ENCODE measurements around the gene FLACC1. TPM values are rescaled to one million over a fixed set of nuclear protein-coding genes. Genes with fewer than 3 reads are reported as not detected.

Gene FLACC1
- polyA plus RNA-seq, 3 donors, result 0.16 to 0.91 TPM; not detected in 1

GRCh38 chr2:201271917-201272316, 85.2 kb downstream of the FLACC1 start:
- TF ChIP-seq CTCF (IDR thresholded peaks at IDR 0.05), result no peak

GRCh38 chr2:201270293-201271001, 86.7 kb downstream of the FLACC1 start:
- no peak for TF ChIP-seq CTCF (IDR thresholded peaks at IDR 0.05)
- H3K79me2 ChIP-seq (ENCODE audit: insufficient read depth, low read length), result peaks cover 90% of the 10 kb centered on the region
- WGBS (ENCODE audit: insufficient coverage), result 100% methylated on average over 3 of the region's 9 CpGs
- no peak overlapping the region for H3K9ac ChIP-seq (ENCODE audit: insufficient read depth, low read length, poor library complexity, severe bottlenecking)
- H3K27ac ChIP-seq (ENCODE audit: low read depth in 1 of 2, low read length in 2 of 2), result peak overlapping the region in 1 of 2 donors; percentile 64
- no peaks in the 10 kb centered on the region for H3K27me3 ChIP-seq (ENCODE audit: control insufficient read depth in 2 of 2, insufficient read depth in 2 of 2, low read length in 2 of 2)
- H3K4me3 ChIP-seq (replicated peaks in 1 of 3; ENCODE audit: low read depth in 2 of 3, low read length in 3 of 3), result no peak overlapping the region
- peak overlapping the region in 3 of 7 donors; percentile 51 to 73 (median 69) for H3K27ac Mint-ChIP-seq
- peaks cover 87 to 97% of the 10 kb centered on the region in 2 donors for H3K36me3 Mint-ChIP-seq
- H3K4me1 ChIP-seq (ENCODE audit: control insufficient read depth in 1 of 2, insufficient read depth in 2 of 2, low read length in 2 of 2), result no peaks in the 10 kb centered on the region
- H4K20me1 ChIP-seq (ENCODE audit: insufficient read depth, low read length), result peaks cover 100% of the 10 kb centered on the region
- H3K9me3 ChIP-seq (replicated peaks in 1 of 2; ENCODE audit: control insufficient read depth in 1 of 2, insufficient read depth in 1 of 2, low read length in 2 of 2), result no peaks in the 10 kb centered on the region
- DNase-seq, result no peak
- H3K4me2 ChIP-seq (replicated peaks; ENCODE audit: extremely low read depth, low read length, poor library complexity, severe bottlenecking), result no peak overlapping the region
- peaks cover 19% of the 10 kb centered on the region for H3K4me1 Mint-ChIP-seq
- peaks cover 86 to 100% of the 10 kb centered on the region in 2 donors for H3K36me3 ChIP-seq (replicated peaks in 1 of 2; ENCODE audit: control insufficient read depth in 1 of 2, insufficient read depth in 2 of 2, low read length in 2 of 2)
- intact Hi-C loops (cut with micrococcal nuclease), result loop anchor here (5.0 to 10.0 kb wide), 2 partner anchors 33 to 94 kb away; no protein-coding TSS in a partner anchor
- no peak overlapping the region for H2AFZ ChIP-seq (ENCODE audit: insufficient read depth, low read depth, low read length, poor library complexity, severe bottlenecking)
- H3K27me3 Mint-ChIP-seq (ENCODE audit: low read depth in 3 of 3), result peaks cover 0 to 3% (median 0%) of the 10 kb centered on the region in 3 donors
- H3K4me3 Mint-ChIP-seq, result no peak overlapping the region
- H3K9me3 Mint-ChIP-seq, result no peaks in the 10 kb centered on the region

More at GRCh38 chr2:201271917-201272316, 85.2 kb downstream of the FLACC1 start:
- intact Hi-C loops (cut with micrococcal nuclease), result loop anchor here (5.0 to 10.0 kb wide), 2 partner anchors 35 to 93 kb away; no protein-coding TSS in a partner anchor
- Histone ChIP-seq H3K4me2 (replicated peaks; ENCODE audit: extremely low read depth, low read length, poor library complexity, severe bottlenecking) (no peak overlapping the region), H3K27me3 (ENCODE audit: control insufficient read depth in 2 of 2, insufficient read depth in 2 of 2, low read length in 2 of 2) (no peaks in the 10 kb centered on the region), H3K4me3 (replicated peaks in 1 of 3; ENCODE audit: low read depth in 2 of 3, low read length in 3 of 3) (no peak overlapping the region), H3K9ac (ENCODE audit: insufficient read depth, low read length, poor library complexity, severe bottlenecking) (no peak overlapping the region), H3K79me2 (ENCODE audit: insufficient read depth, low read length) (peaks cover 83% of the 10 kb centered on the region), H3K27ac (ENCODE audit: low read depth in 1 of 2, low read length in 2 of 2) (peak overlapping the region in 1 of 2 donors; percentile 64), H3K9me3 (replicated peaks in 1 of 2; ENCODE audit: control insufficient read depth in 1 of 2, insufficient read depth in 1 of 2, low read length in 2 of 2) (no peaks in the 10 kb centered on the region), H3K4me1 (ENCODE audit: control insufficient read depth in 1 of 2, insufficient read depth in 2 of 2, low read length in 2 of 2) (no peaks in the 10 kb centered on the region), H3K36me3 (replicated peaks in 1 of 2; ENCODE audit: control insufficient read depth in 1 of 2, insufficient read depth in 2 of 2, low read length in 2 of 2) (peaks cover 94 to 100% of the 10 kb centered on the region in 2 donors), H4K20me1 (ENCODE audit: insufficient read depth, low read length) (peaks cover 100% of the 10 kb centered on the region), H2AFZ (ENCODE audit: insufficient read depth, low read depth, low read length, poor library complexity, severe bottlenecking) (no peak overlapping the region)
- DNase-seq, result no peak
- WGBS (ENCODE audit: insufficient coverage), result 100% methylated on average over 2 of the region's 2 CpGs
- Mint-ChIP-seq H3K36me3 (peaks cover 89 to 97% of the 10 kb centered on the region in 2 donors), H3K27ac (peak overlapping the region in 6 of 7 donors; percentile 18 to 55 (median 33)), H3K4me3 (no peak overlapping the region), H3K4me1 (peaks cover 6% of the 10 kb centered on the region), H3K9me3 (no peaks in the 10 kb centered on the region), H3K27me3 (ENCODE audit: low read depth in 3 of 3) (peaks cover 0 to 3% (median 0%) of the 10 kb centered on the region in 3 donors)
